PC-3 (cell line): ENCODE measurements around the gene MLLT3. TPM values are rescaled to one million over a fixed set of nuclear protein-coding genes. Genes with fewer than 3 reads are reported as not detected.

Experiments used
- ATAC-seq: fragments of 200-7000 bp; cut with Tn5 transposase; 2 replicates; pipeline ENCODE4 v1.9.1; 2020; ENCODE audit warnings: mild to moderate bottlenecking, moderate library complexity
- BruUV-seq: library from RNA; stranded (reverse); fragments of 400-500 nt; replicated peaks from 2 replicates; lab custom pipeline; 2021; lab: Mats Ljungman, UMichigan
- CTCF ChIA-PET: fragments of 300-600 bp; sonication (Branson Sonifier 250); formaldehyde crosslinking; loops from one replicate; lab custom pipeline; 2022; ENCODE audit warnings: antibody characterized with exemption; lab: Charles Lee
- POLR2A ChIA-PET: fragments of 300-600 bp; sonication (Branson Sonifier 250); formaldehyde crosslinking; loops from one replicate; lab custom pipeline; 2022; ENCODE audit warnings: antibody characterized with exemption; ENCODE audit not compliant: unreplicated experiment; lab: Charles Lee
- DNase-seq: peaks from one replicate; pipeline ENCODE4 v3.0.0-alpha.2; 2015
- H2AFZ ChIP-seq: fragments of 300-600 bp; sonication (generic); 2 replicates; pipeline ENCODE4 v1.6.0; 2016; ENCODE audit warnings: antibody characterized with exemption, low read length
- H3F3A ChIP-seq: fragments of 300-600 bp; sonication (generic); one replicate; pipeline ENCODE4 v1.6.0; 2017; ENCODE audit warnings: antibody characterized with exemption, low read length, control low read depth, mild to moderate bottlenecking; ENCODE audit not compliant: unreplicated experiment
- H3K27ac ChIP-seq: fragments of 300-600 bp; sonication (generic); 2 replicates; pipeline ENCODE4 v1.5.1; 2016; ENCODE audit warnings: mild to moderate bottlenecking, low read length
- H3K27me3 ChIP-seq: fragments of 300-600 bp; sonication (generic); 2 replicates; pipeline ENCODE4 v1.6.1; 2016; ENCODE audit warnings: low read length, mixed read lengths
- H3K36me3 ChIP-seq: fragments of 300-600 bp; sonication (generic); 2 replicates; pipeline ENCODE4 v1.6.1; 2016; ENCODE audit warnings: low read depth, mixed run types, low read length, mixed read lengths
- H3K4me1 ChIP-seq: fragments of 300-600 bp; sonication (generic); 2 replicates; pipeline ENCODE4 v1.5.1; 2016; ENCODE audit warnings: low read length; ENCODE audit not compliant: insufficient read depth
- H3K4me2 ChIP-seq: fragments of 300-600 bp; sonication (generic); 2 replicates; pipeline ENCODE4 v1.6.0; 2016; ENCODE audit warnings: low read length
- H3K4me3 ChIP-seq: fragments of 300-600 bp; sonication (generic); 2 replicates; pipeline ENCODE4 v1.5.1; 2016; ENCODE audit warnings: mild to moderate bottlenecking, low read length, mixed read lengths
- H3K79me2 ChIP-seq: fragments of 300-600 bp; sonication (generic); 2 replicates; pipeline ENCODE4 v1.6.1; 2017; ENCODE audit warnings: low read length, mixed read lengths
- H3K9ac ChIP-seq: fragments of 300-600 bp; sonication (generic); 2 replicates; pipeline ENCODE4 v1.6.0; 2016; ENCODE audit warnings: mild to moderate bottlenecking, low read length
- H3K9me2 ChIP-seq: fragments of 300-600 bp; sonication (generic); replicated peaks from 2 replicates; pipeline ENCODE4 v1.6.1; 2016; ENCODE audit warnings: mixed run types, low read length, mixed read lengths
- H3K9me3 ChIP-seq: fragments of 300-600 bp; sonication (generic); 2 replicates; pipeline ENCODE4 v1.6.1; 2016; ENCODE audit warnings: low read length, mixed read lengths
- H4K20me1 ChIP-seq: fragments of 300-600 bp; sonication (generic); 2 replicates; pipeline ENCODE4 v1.6.1; 2016; ENCODE audit warnings: low read length, mixed read lengths
- EZH2 ChIP-seq: fragments of 300-600 bp; sonication (generic); IDR thresholded peaks from one replicate; pipeline ENCODE4 v1.6.1; 2017; ENCODE audit warnings: antibody characterized with exemption, mild to moderate bottlenecking, low read length; ENCODE audit not compliant: unreplicated experiment
- EZH2phosphoT487 ChIP-seq: fragments of 300-600 bp; sonication (generic); IDR thresholded peaks from 2 replicates; pipeline ENCODE4 v1.6.1; 2018; ENCODE audit warnings: mild to moderate bottlenecking, antibody characterized with exemption, low read length, borderline replicate concordance
- intact Hi-C: fragments of 100-400 bp; cut with micrococcal nuclease; formaldehyde crosslinking; loops from 2 replicates; pipeline ENCODE4 v1.9.0; 2023
- total RNA-seq: library from RNA; depleted of rRNA; stranded (reverse); fragments of >200 nt; gene quantifications from 2 replicates; pipeline ENCODE4 v1.2.3, GENCODE V29; 2014
- TF ChIP-seq, protein P1 (sequence below): fragments of 300-600 bp; sonication (generic); conservative IDR thresholded peaks from 2 replicates; pipeline ENCODE4 v1.5.1; 2017; ENCODE audit warnings: antibody characterized with exemption, low read depth, mild to moderate bottlenecking, low read length

Gene MLLT3
- total RNA-seq, 1 experiment from 2014 or later = 7.1 TPM

DNA sequence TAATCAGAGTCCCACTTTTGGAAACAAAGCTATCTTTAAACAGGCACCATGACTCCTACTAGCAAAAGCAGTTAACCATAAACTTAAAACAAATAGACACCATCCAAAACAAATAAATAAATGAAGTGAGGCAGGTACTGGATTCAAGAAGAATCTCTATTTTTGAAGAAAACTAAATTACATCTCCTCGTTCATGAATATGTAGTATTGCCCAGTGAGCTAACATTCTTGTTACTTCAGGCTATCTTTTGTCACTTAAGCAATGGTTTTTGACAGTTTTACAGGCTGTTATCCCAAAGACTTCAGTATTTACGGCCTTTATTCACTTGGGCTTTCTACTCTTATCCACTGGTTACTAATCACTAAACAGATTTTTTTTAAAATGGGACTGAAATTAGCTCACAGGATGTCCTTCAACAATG, 242.5 kb downstream of the MLLT3 start:
- ATAC-seq = no peak

GRCh38 chr9:20378851-20379250, 243.4 kb downstream of the MLLT3 start:
- no peaks in the 10 kb centered on the region for H3F3A ChIP-seq
- no peaks in the 10 kb centered on the region for H3K27me3 ChIP-seq
- DNase-seq = no peak
- no peaks in the 10 kb centered on the region for H3K79me2 ChIP-seq
- no peak overlapping the region for H3K27ac ChIP-seq
- H3K9me3 ChIP-seq = no peaks in the 10 kb centered on the region
- no TSS peak for BruUV-seq
- TF ChIP-seq, protein P1, sequence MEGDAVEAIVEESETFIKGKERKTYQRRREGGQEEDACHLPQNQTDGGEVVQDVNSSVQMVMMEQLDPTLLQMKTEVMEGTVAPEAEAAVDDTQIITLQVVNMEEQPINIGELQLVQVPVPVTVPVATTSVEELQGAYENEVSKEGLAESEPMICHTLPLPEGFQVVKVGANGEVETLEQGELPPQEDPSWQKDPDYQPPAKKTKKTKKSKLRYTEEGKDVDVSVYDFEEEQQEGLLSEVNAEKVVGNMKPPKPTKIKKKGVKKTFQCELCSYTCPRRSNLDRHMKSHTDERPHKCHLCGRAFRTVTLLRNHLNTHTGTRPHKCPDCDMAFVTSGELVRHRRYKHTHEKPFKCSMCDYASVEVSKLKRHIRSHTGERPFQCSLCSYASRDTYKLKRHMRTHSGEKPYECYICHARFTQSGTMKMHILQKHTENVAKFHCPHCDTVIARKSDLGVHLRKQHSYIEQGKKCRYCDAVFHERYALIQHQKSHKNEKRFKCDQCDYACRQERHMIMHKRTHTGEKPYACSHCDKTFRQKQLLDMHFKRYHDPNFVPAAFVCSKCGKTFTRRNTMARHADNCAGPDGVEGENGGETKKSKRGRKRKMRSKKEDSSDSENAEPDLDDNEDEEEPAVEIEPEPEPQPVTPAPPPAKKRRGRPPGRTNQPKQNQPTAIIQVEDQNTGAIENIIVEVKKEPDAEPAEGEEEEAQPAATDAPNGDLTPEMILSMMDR = no peak
- TF ChIP-seq EZH2phosphoT487 (no peak), EZH2 (no peak)
- peaks cover 7% of the 10 kb centered on the region; the same call in 1 of the 2 replicates for H3K4me1 ChIP-seq
- no peaks in the 10 kb centered on the region for H3K9me2 ChIP-seq
- H4K20me1 ChIP-seq = no peaks in the 10 kb centered on the region
- POLR2A ChIA-PET = no interaction called here
- no peak overlapping the region for H3K4me2 ChIP-seq
- no peak overlapping the region for H2AFZ ChIP-seq
- CTCF ChIA-PET = no interaction called here
- intact Hi-C loops = no loop called here
- no peak for ATAC-seq
- no peak overlapping the region for H3K9ac ChIP-seq
- no peaks in the 10 kb centered on the region for H3K36me3 ChIP-seq
- H3K4me3 ChIP-seq = no peak overlapping the region

More for the DNA sequence above, 242.5 kb downstream of the MLLT3 start:
- no peaks in the 10 kb centered on the region for H4K20me1 ChIP-seq
- H3K4me1 ChIP-seq = peaks cover 7% of the 10 kb centered on the region; the same call in 1 of the 2 replicates
- H3K9me3 ChIP-seq = no peaks in the 10 kb centered on the region
- H3K9ac ChIP-seq = no peak overlapping the region
- H3K27ac ChIP-seq = no peak overlapping the region
- ChIA-PET CTCF (no interaction called here), POLR2A (no interaction called here)
- no peak for TF ChIP-seq EZH2phosphoT487
- TF ChIP-seq EZH2 = no peak
- TF ChIP-seq, protein P1 = no peak
- H3K4me3 ChIP-seq = no peak overlapping the region
- no peaks in the 10 kb centered on the region for H3K9me2 ChIP-seq
- no peaks in the 10 kb centered on the region for H3K36me3 ChIP-seq
- H3F3A ChIP-seq = no peaks in the 10 kb centered on the region
- no peak overlapping the region for H2AFZ ChIP-seq
- no TSS peak for BruUV-seq
- intact Hi-C loops = no loop called here
- H3K4me2 ChIP-seq = no peak overlapping the region
- no peaks in the 10 kb centered on the region for H3K27me3 ChIP-seq
- no peaks in the 10 kb centered on the region for H3K79me2 ChIP-seq
- DNase-seq = no peak

DNA sequence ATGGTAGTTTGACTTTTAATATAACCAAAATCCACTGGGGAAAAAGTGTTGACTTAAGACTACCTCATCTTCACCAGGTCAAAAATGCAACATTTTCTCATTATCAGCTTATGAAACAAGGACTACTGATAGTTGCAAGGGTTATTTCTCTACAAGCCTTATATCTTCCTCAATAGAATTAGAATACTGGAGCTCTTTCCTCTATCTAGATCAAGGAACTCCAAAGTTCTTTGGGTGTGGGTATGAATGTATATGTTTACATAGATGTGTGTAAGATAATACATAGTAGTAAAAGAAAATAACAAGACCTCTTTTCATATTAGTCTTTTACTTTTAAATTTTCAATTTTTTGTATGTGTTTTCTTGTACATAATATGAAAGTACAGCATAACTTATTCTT, 244.5 kb downstream of the MLLT3 start:
- Histone ChIP-seq H3K27me3 (no peaks in the 10 kb centered on the region), H3K9me3 (no peaks in the 10 kb centered on the region), H4K20me1 (no peaks in the 10 kb centered on the region), H3K9me2 (no peaks in the 10 kb centered on the region), H3K4me1 (peaks cover 4% of the 10 kb centered on the region; the same call in 1 of the 2 replicates), H3K79me2 (no peaks in the 10 kb centered on the region), H3K4me3 (no peak overlapping the region), H3K27ac (no peak overlapping the region), H3K36me3 (no peaks in the 10 kb centered on the region), H2AFZ (no peak overlapping the region), H3K9ac (no peak overlapping the region), H3F3A (no peaks in the 10 kb centered on the region), H3K4me2 (no peak overlapping the region)
- intact Hi-C loops = no loop called here
- POLR2A ChIA-PET = interaction anchor here (0.5 kb wide), 1 partner anchor 245 kb away, joined by 8 read pairs; the partner anchor contains the start of gene MLLT3
- CTCF ChIA-PET = no interaction called here
- BruUV-seq = no TSS peak
- DNase-seq = no peak
- TF ChIP-seq, protein P1 = no peak
- TF ChIP-seq EZH2phosphoT487 (no peak), EZH2 (no peak)
- ATAC-seq = no peak
